GM18870 (cell line): ENCODE results near the gene PNKD.
A peak's percentile ranks its signal among the peaks of the same experiment; 100 is the strongest.

Experiments
- ATAC-seq: cut with Tn5 transposase; IDR thresholded peaks from one replicate; pipeline ENCODE4 v1.9.1; 2021; ENCODE audit warnings: moderate library complexity; ENCODE audit not compliant: unreplicated experiment

The PNKD gene

DNA sequence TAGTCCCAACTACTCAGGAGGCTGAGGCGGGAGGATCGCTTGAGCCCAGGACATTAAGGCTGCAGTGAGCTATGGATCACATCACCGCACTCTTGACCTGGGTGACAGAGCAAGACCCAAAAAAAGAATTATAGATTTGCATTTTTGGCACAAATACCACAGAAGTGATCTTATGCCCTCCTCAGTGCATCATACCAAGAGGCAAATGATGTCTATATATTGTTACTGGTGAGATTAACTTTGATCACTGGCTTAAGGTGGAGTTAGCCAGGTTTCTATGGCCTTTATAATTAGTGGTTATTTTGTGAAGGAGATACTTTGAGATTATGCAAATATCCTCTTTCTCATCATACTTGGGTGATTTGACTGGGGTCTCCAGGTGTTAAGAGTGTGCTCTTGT lies 64.2 kb downstream of the PNKD start:
- no peak for ATAC-seq

DNA sequence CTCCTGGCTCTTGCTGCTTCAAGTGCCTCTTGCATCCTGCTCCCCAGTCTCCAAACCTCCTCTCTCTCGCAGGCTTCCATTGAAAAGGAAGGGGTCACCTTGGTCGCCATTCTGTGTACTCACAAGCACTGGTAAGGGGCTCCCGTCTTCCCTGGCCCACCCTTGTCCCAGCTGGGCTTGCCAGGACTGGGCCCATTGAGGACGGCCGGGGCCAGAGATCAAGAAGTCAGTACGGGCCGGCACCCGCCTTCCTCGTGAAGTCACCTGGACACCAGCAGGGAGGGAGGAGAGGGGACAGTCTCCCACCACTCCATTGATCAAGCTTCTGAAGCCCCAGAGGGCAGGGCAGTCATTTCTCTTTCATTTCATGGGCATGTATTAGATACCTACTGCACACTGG lies 70.3 kb downstream of the PNKD start:
- no peak for ATAC-seq

DNA sequence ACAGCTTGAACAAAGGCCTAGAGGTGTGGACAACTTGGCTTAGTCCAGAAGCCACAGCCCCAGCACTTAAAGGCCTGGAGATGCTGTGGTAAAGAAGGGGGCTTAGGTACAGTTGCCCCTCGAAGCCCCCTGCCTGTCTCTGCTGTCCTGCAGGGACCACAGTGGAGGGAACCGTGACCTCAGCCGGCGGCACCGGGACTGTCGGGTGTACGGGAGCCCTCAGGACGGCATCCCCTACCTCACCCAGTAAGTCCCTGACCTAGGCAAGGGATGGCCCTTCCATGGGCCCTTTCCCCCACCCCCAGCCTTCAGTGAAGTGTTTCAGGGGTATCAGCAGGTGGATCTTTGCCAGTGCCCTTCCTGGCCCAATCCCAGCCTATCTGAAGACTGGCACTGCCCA lies 71.1 kb downstream of the PNKD start:
- ATAC-seq, result no peak

DNA sequence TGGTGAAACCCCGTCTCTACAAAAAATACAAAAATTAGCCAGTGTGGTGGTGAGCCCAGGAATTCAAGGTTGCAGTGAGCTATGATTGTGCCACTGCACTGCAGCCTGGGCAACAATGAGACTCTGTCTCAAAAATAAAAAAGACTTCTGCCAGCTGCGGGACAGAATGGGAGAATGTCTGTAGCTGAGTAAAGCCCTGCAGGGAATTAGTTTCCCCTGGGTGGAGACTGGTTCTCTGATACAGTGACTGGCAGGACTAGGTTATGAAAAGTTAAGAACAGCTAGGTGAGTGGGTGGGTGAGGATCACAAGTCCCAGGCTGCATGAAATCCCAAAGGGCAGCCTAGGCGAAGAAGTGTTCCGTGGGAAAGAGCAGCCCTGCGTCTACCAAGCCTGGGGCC lies 72.5 kb downstream of the PNKD start:
- ATAC-seq, result no peak

DNA sequence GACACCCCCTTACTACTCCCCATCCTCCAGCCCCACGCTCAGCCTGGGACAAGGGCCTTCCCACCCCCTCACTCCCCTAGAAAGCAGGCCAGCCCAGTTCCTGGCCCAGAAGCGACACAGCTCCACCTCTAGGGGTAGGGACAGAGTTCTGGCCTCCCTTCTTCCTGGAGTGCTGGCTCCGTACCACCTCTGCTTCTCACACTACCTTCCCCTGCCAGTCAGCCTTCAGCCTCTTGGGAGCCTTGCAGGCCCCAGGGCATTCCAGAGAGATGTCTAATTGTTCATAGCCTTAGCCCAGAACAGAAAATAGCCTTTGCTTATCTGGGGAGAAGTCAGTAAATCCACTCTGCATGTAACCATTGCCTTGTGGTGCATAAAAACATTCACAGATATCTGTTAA lies 73.3 kb downstream of the PNKD start:
- ATAC-seq, result no peak

DNA sequence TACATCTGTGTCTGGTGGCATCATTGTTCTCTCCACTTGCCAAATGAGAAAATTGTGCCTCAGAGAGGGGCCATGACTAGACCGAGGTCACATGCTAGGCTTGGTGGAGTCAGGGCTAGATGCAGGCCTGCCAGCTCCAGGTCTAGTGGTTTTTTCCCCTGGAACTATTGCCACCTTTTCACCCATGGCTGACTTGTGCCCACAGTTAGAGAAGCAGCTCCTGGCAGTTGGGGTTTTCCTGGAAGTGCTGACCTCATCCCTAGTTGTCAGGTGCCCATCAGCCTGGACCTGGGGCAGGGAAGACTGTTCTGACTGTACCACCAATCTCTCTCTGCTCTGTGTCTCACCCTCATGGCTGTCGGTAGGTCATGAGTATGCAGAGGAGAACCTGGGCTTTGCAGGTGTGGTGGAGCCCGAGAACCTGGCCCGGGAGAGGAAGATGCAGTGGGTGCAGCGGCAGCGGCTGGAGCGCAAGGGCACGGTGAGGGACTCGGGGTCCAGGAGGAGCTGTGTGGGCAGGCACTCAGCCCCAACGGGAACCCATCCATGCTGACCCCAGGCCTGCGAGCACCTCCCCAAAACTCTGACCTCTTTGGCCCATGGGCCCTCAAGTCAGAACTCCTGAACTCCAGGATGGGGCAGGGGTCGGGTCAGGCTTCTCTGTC lies 73.9 kb downstream of the PNKD start:
- no peak for ATAC-seq

DNA sequence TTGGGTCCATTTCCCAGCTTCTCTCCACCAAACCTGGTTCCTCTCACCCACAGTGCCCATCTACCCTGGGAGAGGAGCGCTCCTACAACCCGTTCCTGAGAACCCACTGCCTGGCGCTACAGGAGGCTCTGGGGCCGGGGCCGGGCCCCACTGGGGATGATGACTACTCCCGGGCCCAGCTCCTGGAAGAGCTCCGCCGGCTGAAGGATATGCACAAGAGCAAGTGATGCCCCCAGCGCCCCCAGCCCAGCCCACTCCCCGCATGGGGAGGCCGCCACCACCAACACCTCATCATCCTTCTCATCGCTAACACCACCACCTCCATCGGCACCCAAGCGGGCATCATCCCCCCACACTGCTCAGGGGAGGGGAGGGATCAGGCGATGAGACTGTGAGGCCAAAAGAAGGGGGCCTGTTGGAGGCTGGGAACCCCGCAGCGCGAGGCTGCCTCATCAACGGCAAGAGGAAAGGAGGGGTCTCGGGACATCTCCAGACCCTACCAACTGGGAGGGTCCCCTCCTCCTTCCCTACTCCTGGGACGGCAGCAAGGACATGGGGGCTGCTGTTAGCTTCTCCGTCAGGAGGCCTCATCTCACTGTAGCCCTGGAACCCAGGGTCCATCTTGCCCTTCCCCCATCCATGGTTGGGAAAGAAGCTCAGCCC lies 74.6 kb downstream of the PNKD start:
- no peak for ATAC-seq

DNA sequence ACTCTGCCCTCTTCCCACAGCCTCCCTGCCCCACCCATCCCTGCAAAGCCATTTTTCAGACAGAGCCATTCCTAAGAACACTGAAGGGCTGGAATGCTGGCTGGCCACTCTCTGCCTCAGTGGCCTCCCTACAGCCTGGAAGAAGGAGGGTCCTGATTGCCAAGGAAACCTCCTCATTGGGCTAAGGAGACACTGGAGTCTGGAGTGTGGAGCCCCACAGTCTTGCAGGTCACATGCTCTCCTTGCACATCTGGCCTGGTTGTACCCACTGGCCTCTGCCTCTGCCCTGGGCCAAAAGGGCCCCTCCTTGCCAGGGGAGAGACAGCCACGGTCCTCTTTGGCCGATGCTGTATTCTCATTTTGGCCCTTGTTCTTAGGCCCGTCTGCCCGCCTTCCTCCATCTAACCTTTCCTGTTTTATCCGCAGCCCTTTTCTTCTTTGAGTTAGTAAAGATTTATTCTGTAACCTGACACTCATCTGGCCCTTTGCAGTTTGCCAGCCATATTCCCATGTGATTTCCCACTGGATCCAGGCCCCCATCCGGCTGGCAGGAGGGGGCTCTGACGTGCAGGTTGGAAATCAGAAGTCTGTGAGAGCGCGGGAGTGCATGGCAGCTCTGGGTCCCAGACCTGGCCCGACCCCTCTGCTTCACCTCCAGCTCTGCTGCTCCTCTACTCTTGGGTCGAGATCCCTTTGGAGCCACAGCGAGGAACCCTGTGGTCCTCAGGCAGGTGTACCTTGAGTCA lies 75.3 kb downstream of the PNKD start:
- ATAC-seq, result no peak

DNA sequence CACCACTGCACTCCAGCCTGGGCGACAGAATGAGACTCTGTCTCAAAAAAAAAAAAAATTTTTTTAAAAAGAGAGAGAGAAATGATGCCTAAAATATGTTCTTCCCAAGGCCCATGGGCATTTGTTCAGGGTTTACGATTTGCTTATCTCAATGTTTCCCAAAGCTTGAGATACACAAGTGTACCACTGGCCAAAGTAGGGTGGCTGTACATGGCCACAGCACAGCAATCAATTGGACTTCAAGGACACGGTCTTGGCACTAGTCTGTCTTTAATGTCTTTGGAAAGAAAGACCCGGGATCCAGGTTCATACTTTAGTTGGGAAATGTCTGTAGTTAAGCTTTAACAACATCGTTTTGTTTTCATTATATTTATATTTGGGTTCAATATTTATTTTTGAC lies 76.9 kb downstream of the PNKD start:
- ATAC-seq, result no peak

DNA sequence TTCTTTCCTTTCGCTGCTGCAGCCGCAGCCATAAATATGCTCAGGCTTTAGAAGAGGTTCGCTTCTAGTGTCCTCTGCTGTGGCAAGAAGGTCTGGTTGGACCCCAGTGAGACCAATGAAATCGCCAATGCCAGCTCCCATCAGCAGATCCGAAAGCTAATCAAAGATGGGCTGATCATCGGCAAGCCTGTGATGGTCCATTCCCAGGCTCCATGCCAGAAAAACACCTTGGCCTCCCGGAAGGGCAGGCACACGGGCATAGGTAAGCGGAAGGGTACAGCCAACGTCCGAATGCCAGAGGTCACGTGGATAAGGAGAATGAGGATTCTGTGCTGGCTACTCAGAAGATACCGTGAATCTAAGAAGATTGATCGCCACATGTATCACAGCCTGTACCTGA lies 83.7 kb downstream of the PNKD start:
- no peak for ATAC-seq

DNA sequence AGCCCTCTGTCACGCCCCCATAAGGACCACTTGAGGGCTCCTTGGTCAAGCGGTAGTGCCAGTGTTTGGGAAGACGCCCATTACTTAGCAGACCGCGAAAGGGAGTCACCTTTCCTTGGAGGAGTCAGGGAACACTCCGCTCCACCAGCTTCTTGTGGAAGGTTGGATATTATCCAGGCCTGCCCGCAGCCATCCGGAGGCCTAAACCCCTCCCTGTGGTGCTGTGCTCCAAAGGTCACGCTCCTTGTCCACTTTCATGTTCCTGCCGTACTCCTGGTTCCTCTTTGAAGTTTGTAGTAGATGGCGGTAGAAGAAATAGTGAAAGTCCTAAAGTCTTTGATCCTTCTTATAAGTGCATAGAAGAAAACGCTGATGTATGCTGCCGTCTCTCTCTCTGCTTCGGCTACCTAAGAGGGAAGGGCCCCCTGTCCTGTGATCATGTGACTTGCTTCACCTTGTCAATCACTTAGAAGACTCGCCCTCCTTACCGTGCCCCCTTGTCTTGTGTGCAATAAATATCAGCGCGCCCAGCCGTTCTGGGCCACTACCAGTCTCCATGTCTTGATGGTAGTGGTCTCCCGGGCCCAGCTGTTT lies 84.6 kb downstream of the PNKD start:
- no peak for ATAC-seq

DNA sequence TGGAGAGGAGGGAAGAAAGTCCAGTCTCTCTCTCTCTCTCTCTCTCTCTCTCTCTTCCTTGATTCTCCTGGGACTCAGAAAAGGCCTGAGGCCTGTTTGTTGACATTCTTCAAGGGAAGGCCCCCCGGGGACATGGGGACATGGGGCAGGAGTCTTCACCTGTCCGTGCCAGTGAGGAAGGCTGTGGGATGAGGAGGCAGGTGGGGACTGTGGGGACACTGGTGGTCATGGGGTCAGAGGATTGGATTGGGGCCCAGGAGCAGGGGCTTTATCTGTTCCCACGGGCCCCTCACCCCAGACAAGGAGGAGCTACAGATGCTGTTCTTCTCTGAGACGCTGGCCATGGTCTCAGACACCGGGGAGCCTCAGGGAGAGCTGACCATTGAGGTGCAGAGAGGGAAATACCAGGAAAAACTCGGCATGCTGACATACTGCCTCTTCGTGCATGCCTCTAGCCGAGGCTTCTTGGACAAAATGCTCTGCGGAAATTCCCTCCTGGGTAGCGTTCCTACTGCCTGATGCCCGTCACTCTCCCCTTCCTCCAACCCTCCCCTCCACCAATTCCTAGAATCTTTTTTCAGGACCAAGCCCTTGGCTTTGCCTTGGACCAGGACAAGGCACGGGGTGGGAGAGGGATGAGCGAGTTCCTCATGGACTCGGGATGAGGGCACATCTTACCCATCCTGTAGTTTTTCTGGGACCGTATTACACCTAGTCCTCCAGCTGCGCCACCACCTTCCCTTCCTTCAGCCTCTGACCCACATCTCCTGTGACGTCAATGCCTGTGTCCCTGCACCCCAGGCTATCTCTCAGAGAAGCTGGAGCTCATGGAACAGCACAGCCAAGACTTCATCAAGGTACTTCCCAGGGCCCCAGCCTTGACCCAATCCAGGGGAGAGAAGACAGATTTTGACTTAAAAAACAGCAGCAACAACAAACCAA lies 87.2 kb downstream of the PNKD start:
- ATAC-seq, result no peak

DNA sequence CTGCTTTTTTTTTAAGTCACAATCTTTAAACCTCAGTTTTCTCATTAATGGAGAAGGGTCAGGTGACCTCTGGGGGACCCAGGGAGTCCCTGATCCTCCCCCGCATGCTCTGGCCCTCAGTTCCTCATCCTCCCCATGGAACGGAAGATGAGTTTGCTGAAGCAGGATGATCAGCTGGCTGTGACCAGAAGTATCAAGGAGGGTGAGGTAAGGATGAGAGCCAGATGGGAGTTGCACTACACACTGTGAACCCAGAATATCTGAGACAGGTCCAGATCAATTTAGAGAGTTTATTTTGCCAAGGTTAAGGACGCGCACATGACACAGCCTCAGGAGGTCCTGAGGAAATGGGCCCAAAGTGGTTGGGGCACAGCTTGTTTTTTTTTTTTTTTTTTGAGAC lies 90.1 kb downstream of the PNKD start:
- no peak for ATAC-seq

DNA sequence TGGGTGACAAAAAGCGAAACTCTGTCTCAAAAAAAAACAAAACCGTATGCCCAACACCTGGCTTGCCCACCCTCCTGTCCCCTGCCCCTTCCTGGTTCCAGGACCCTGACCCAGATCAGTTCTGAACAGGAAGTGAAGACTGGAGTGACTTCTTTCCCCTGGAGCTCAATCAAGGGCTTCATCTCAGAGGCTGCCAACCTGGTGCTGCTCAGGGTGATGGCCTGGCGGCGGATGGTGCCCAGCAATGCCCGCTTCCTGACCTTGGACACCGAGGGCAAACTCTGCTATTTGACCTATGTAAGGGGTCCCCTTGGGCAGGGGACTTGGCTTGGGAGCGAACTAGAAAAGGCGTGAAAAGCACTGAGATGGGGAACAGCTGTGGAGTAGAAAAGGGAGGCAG lies 92.3 kb downstream of the PNKD start:
- no peak for ATAC-seq

DNA sequence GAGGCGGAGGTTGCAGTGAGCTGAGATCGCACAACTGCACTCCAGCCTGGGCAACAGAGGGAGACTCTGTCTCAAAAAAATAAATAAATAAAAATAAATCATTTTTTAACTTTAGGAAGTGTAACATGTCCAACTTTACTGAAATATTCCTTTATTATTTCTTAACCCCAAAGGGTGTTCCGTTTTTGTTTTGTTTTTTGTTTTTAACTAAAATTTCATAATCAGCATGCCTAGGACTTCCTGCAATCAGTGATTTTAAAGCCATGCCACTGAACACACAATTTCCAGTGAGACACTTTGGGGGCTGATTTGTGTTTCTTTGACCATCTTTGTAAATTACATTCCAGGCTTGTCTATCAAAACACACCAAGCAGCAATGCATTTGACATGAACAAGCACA lies 93.4 kb downstream of the PNKD start:
- no peak for ATAC-seq

DNA sequence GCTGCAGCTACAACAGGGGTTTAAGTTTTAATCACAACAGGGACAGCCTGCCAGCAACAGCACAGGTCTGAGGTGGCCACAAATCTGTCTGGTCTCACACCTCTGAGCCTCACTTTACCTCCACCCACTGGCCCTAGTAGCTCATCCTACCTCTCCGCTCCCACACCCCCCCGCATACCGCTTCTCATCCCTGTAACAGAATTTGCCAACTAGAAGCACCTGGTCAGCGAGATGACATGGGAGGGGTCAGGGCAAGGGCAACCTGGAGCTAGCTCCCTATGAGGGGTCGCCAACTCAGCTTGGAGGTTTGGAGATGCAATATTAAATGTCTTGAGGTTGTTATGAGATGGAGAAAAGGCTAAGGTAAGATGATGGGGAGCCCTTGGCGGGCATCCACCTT lies 93.9 kb downstream of the PNKD start:
- ATAC-seq, result no peak

DNA sequence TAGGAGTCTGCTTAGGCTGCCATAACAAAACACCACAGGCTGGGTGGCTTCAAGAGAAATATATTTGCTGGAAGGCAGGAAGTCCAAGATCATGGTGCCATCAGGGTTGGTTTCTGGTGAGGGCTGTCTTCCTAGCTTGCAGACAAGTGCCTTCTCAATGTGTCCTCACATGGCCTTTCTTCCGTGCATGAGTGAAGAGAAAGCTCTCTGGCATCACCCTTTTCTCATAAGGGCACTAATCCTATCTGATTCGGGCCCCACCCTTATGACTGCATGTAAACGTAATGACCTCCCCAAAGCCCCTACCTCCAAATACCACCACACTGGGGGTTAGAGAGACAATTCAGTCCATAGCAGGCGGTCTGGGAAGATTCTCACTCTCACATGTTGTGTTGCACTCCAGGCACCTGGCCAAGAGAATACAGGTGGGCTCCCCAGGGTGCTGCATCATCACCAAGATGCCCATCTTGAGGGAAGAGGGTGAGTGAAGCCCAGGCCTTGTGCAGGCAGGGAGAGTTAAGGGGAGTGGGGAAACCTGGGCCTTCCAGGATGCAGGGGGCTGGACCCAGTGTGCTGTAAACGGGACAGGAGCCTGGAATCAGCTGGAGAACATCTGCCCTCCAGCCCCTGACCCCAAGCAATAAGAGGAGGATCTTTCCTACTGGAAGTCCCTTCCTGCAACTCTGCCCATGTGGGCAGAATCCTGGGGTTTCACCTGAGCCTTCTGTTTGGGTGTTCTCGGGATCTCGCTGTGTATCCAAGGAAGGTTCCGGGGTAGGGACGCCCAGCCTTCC lies 96.5 kb downstream of the PNKD start:
- ATAC-seq, result no peak

DNA sequence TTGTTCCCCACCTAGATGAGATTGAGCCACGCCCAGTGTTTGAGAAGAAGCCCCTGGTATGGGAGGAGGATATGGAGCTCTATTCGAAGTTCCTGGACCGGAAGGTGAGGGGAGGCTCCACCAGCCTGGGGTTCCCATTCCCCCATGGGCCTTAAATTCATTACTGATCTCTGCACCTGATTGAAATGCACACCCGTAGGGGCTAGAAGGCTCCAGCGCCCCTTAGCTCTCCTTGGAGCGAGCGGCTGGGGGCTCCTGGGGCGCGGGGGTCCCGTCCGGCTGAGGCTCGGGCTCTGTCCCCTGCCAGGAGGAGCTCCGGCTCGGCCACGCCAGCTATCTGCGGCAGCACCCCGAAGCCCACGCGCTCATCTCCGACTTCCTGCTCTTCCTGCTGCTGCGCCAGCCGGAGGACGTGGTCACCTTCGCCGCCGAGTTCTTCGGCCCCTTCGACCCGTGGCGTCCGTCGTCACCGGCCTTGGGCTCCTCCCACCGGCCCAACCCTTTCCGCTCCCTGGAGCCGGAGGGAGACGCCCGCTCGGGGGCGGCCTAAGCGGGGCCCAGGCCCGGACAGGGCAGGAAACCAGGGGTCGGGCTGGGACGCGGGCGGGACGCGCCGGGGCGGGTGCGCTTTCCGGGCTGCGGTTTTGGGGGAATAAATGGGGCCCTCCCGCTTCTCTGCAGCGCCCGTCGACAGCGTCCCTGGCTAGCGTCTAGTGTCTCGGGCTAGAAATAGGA lies 97.3 kb downstream of the PNKD start:
- peak; percentile 52 for ATAC-seq

DNA sequence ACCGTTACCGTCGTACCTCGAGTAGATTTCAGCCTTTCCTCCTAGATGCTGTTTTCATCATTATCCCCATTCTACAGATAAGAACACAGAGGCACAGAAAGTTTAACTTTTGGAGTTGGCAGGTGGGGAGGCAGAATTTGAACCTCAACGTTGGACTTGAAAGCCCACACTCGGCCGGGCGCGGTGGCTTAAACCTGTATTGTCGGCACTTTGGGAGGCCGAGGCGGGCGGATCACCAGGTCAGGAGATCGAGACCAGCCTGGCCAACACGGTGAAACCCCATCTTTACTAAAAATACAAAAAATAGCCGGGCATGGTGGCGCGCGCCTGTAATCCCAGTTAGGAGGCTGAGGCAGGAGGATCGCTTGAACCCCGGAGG lies 97.8 kb downstream of the PNKD start:
- peak; percentile 32 for ATAC-seq
